AG04450 (cell line): Measurements from ENCODE around the gene SLC22A5. TPM values are rescaled to one million over a fixed set of nuclear protein-coding genes. Genes with fewer than 3 reads are reported as not detected.
"Not testable (repeated sequence)": the region's sequence is repeated elsewhere in the genome, so short reads cannot be mapped to it uniquely, and the experiment has no call there.

Experiments used
- CTCF ChIA-PET: fragments of 300-600, 350-600 bp; formaldehyde crosslinking; extraction: SDS; loops from one replicate; lab custom pipeline; 2022; ENCODE audit warnings: antibody characterized with exemption, inconsistent platforms; lab: Charles Lee
- POLR2A ChIA-PET: fragments of 350-600 bp; formaldehyde crosslinking; extraction: SDS; loops from one replicate; lab custom pipeline; 2021; ENCODE audit warnings: antibody characterized with exemption, inconsistent platforms; lab: Yijun Ruan, JAX
- DNase-seq: peaks from one replicate; pipeline ENCODE4 v3.0.0-alpha.2; 2011; ENCODE audit warnings: low read depth, low spot score
- H3K27ac ChIP-seq: one replicate; pipeline ENCODE4 v1.5.1; 2012; ENCODE audit warnings: low read depth, low read length, control low read depth
- H3K27me3 ChIP-seq: one replicate; pipeline ENCODE4 v1.6.0; 2012; ENCODE audit warnings: low read length; ENCODE audit not compliant: control insufficient read depth, insufficient read depth
- H3K4me3 ChIP-seq: 2 replicates; pipeline ENCODE4 v1.5.1; 2011; ENCODE audit warnings: mild to moderate bottlenecking, low read depth, low read length, control low read depth
- H3K9me3 ChIP-seq: 2 replicates; pipeline ENCODE4 v1.5.1; 2012; ENCODE audit warnings: low read length; ENCODE audit not compliant: control insufficient read depth, insufficient read depth
- polyA plus RNA-seq: library from polyadenylated mRNA; depleted of rRNA; stranded (reverse); fragments of >200 nt; gene quantifications from 2 replicates; pipeline ENCODE4 v1.2.3, GENCODE V29; 2011
- TF ChIP-seq, protein P1 (sequence below): IDR thresholded peaks from 2 replicates; pipeline ENCODE4 v1.5.1; 2011; ENCODE audit warnings: low read depth, low read length, control low read depth, inconsistent platforms

SLC22A5 gene
- polyA plus RNA-seq, 1 experiment: 6.9 TPM

DNA sequence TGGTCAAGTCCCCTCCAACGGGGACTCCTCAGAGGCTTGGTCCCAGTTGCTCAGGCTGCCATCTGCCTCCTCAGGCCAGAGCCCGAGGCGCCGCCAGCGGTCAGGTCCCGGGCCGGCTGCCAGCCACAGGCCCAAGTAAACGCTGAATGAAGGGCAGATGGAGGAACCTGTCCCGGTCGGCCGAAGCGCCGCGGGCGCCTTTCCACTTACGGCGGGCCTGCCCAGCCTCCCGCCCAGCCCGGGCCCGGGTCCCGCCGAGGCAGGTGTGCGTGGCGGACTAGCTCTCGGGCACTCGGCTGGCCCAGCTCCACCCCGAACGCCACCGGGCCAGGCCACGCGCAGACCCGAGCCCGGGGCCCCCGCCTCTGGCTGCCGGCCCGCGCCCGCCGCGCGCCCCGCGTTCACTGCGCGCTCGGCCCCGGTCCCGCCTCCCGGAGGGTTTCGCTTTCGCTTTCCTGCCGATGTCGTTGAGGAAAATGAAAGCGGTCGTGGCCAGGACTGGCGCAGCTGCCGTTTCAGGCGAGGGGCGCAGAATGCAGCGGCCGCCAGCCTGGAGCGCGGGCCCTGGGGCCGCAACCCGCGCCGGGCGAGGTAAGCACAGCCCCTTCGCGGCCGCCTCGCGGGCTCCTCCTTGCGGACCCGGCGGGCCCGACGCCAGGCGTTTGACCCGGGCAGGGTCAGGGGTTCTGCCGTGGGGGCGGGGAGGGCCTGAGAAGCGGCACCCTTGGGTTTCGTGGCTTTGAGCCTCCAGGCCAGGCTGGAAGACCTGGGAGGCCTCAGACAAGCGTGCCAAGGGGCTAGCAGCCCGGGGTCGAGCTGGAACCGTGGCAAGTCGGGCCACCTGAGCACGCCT lies 41.2 kb downstream of the SLC22A5 start:
- ChIA-PET POLR2A (interaction anchor here (0.7 to 1.4 kb wide), 5 partner anchors 16 to 148 kb away, joined by 3 to 5 read pairs (median 3); no protein-coding TSS in a partner anchor), CTCF (interaction anchor here (0.5 to 2.5 kb wide), 12 partner anchors 10 to 88 kb away, joined by 3 to 15 read pairs (median 5); no protein-coding TSS in a partner anchor)
- TF ChIP-seq, protein P1, sequence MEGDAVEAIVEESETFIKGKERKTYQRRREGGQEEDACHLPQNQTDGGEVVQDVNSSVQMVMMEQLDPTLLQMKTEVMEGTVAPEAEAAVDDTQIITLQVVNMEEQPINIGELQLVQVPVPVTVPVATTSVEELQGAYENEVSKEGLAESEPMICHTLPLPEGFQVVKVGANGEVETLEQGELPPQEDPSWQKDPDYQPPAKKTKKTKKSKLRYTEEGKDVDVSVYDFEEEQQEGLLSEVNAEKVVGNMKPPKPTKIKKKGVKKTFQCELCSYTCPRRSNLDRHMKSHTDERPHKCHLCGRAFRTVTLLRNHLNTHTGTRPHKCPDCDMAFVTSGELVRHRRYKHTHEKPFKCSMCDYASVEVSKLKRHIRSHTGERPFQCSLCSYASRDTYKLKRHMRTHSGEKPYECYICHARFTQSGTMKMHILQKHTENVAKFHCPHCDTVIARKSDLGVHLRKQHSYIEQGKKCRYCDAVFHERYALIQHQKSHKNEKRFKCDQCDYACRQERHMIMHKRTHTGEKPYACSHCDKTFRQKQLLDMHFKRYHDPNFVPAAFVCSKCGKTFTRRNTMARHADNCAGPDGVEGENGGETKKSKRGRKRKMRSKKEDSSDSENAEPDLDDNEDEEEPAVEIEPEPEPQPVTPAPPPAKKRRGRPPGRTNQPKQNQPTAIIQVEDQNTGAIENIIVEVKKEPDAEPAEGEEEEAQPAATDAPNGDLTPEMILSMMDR: peak; percentile 61

DNA sequence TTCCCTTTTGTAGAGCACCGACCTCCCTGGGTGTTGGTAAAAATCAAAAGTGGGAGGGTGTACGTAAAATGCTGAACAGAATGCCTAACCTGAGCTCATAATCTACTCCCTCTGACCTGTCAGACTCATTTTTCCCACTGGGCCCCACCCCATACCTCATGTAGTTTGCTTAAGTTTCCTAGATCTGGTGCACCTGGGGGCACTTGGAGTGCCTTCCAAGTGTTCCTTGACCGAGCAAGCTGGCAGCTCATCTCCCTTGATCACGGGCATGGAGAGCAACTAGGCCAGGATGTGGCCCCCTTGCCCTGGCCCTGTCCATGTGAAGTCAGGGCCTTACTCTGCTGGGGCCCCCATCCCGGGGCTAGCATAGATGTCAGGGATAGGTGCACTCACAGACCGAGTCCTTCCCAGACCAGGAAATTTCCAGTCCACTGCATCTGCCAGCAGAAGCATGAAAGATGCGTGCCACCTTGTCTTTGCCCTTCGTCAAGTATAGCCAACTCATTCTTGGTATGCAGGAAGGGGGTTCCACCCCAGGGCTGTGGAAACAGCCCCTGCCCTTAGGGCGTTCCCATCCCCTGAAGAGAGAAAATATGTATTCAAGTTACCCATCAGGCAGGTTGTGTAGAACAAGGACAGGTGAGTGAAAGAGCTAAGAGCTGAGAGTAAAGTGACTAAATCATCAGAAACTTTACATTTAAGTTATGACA lies 41.9 kb downstream of the SLC22A5 start:
- TF ChIP-seq, protein P1: no peak
- Histone ChIP-seq H3K9me3 (no peaks in the 10 kb centered on the region; the same call in 1 of the 2 replicates), H3K27ac (peak overlapping the region; percentile 65), H3K27me3 (peaks cover 2% of the 10 kb centered on the region), H3K4me3 (peak overlapping the region; percentile 76)
- CTCF ChIA-PET: interaction anchor here (0.8 to 2.5 kb wide), 11 partner anchors 9 to 87 kb away, joined by 3 to 15 read pairs (median 6); no protein-coding TSS in a partner anchor
- POLR2A ChIA-PET: interaction anchor here (0.7 to 1.4 kb wide), 4 partner anchors 15 to 86 kb away, joined by 3 to 5 read pairs (median 4); no protein-coding TSS in a partner anchor
- DNase-seq: no peak

More for the DNA sequence above, 41.2 kb downstream of the SLC22A5 start:
- Histone ChIP-seq H3K27ac (peak overlapping the region; percentile 79), H3K9me3 (no peaks in the 10 kb centered on the region; the same call in 1 of the 2 replicates), H3K4me3 (peak overlapping the region; percentile 76), H3K27me3 (peaks cover 2% of the 10 kb centered on the region)
- no peak for DNase-seq

DNA sequence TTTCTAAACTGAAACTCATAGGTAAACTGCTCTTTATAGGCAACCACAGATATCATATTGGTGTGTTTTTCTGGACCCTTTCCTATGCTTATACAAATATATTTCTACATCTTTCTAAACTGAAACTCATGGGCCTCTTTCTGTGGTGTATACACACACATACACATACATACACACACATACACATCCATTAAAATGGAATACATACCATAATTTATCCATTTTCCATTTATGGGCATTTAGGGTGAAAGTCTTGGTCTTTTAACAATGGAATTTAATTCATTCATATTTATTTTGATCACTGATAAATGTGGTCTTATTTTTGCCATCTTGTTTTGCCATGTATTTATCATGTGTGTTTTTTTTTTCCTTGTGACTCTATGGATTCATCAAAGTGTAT lies 44.1 kb downstream of the SLC22A5 start:
- Histone ChIP-seq H3K9me3 (no peaks in the 10 kb centered on the region; the same call in 1 of the 2 replicates), H3K4me3 (no peak overlapping the region), H3K27me3 (no peaks in the 10 kb centered on the region), H3K27ac (no peak overlapping the region)
- TF ChIP-seq, protein P1: no peak
- ChIA-PET CTCF (interaction anchor here (2.4 kb wide), 1 partner anchor 27 kb away, joined by 10 read pairs; no protein-coding TSS in a partner anchor), POLR2A (no interaction called here)
- DNase-seq: no peak

DNA sequence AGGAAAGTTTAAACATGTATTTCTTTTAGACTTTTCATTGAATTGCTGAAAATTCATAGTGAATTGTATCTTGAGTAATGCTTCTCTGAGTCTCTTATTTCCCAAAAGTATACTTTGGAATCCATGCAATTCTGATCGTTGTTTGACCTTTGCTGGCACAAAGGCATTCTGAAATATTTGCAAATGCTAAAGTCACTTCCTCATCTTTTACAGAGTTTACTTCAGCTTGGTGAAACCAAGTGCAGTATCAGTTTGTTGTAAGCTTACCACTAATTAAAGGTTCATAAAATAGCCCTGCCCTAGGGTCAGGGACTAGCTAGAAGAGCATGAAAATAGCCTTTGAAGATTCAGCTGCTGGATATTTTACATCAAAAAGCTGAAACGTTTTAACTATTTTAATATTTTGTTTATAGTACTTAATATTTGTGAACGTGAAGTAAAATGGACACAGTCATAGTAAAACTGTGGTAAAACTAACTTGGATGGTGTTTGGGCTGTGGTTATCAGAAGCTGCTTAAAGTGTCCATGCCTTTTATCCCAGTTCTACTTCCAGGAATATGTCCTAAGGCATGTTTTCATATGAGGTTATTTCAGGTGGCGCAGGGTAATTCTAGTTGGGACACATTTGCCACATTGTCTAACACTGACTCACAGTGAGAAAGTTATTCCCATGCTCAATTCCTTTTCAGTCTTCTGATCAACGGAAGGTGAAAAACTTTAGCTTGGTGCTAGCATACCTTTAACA lies 45.3 kb downstream of the SLC22A5 start:
- Histone ChIP-seq H3K4me3 (no peak overlapping the region), H3K9me3 (no peaks in the 10 kb centered on the region; the same call in 1 of the 2 replicates), H3K27ac (no peak overlapping the region), H3K27me3 (no peaks in the 10 kb centered on the region)
- POLR2A ChIA-PET: interaction anchor here (1.0 kb wide), 1 partner anchor 75 kb away, joined by 3 read pairs; no protein-coding TSS in a partner anchor
- CTCF ChIA-PET: interaction anchor here (0.8 to 2.4 kb wide), 5 partner anchors 13 to 91 kb away, joined by 3 to 10 read pairs (median 5); no protein-coding TSS in a partner anchor
- no peak for DNase-seq
- TF ChIP-seq, protein P1: no peak

DNA sequence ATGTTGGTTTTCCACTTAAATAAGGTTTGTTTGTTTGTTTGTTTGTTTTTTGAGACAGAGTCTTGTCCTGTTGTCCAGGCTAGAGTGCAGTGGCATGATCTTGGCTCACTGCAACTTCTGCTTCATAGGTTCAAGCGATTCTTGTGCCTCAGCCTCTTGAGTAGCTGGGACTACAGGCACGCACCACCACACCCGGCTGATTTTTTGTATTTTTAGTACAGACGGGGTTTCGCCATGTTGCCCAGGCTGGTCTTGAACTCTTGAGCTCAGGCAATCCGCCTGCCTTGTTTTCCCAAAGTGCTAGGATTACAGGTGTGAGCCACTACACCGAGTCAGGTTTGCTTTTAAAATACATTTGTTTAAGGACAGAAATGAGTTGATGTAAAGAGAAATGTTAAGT lies 46.0 kb downstream of the SLC22A5 start:
- DNase-seq, H3K9me3 ChIP-seq, H3K27me3 ChIP-seq, H3K4me3 ChIP-seq, H3K27ac ChIP-seq: not testable (repeated sequence)
- POLR2A ChIA-PET: interaction anchor here (1.0 kb wide), 1 partner anchor 74 kb away, joined by 3 read pairs; no protein-coding TSS in a partner anchor
- CTCF ChIA-PET: interaction anchor here (0.8 to 2.4 kb wide), 6 partner anchors 12 to 91 kb away, joined by 3 to 10 read pairs (median 6); partner anchors contain the start of gene IRF1
